H9 (cell line): ENCODE results near the gene ATXN7L3. TPM values are rescaled to one million over a fixed set of nuclear protein-coding genes. Genes with fewer than 3 reads are reported as not detected.

ENCODE experiments used
- DNase-seq: peaks from one replicate; pipeline ENCODE4 v3.0.0-alpha.2; 2017
- H2AFZ ChIP-seq: one replicate; pipeline ENCODE4 v1.6.1; 2013; ENCODE audit warnings: mild to moderate bottlenecking, low read length, control low read depth, moderate library complexity
- H2AK5ac ChIP-seq: 2 replicates; pipeline ENCODE4 v1.6.1; 2013; ENCODE audit warnings: low read length, control low read depth, mixed read lengths; ENCODE audit not compliant: insufficient read length
- H2BK120ac ChIP-seq: one replicate; pipeline ENCODE4 v1.6.1; 2013; ENCODE audit warnings: low read depth, mild to moderate bottlenecking, low read length, control low read depth, inconsistent platforms; ENCODE audit not compliant: poor library complexity, severe bottlenecking
- H2BK12ac ChIP-seq: 2 replicates; pipeline ENCODE4 v1.6.1; 2013; ENCODE audit warnings: low read length, control low read depth, mixed read lengths, low read depth; ENCODE audit not compliant: insufficient read length
- H2BK15ac ChIP-seq: 2 replicates; pipeline ENCODE4 v1.6.1; 2013; ENCODE audit warnings: low read depth, low read length, control low read depth
- H2BK20ac ChIP-seq: one replicate; pipeline ENCODE4 v1.6.1; 2013; ENCODE audit warnings: low read depth, mild to moderate bottlenecking, low read length, control low read depth, inconsistent platforms; ENCODE audit not compliant: poor library complexity, severe bottlenecking
- H2BK5ac ChIP-seq: 2 replicates; pipeline ENCODE4 v1.6.1; 2013; ENCODE audit warnings: low read length, control low read depth, mixed read lengths; ENCODE audit not compliant: insufficient read length
- H3K14ac ChIP-seq: 2 replicates; pipeline ENCODE4 v1.6.1; 2013; ENCODE audit warnings: low read length, control low read depth; ENCODE audit not compliant: insufficient read depth
- H3K18ac ChIP-seq: 2 replicates; pipeline ENCODE4 v1.6.1; 2013; ENCODE audit warnings: low read depth, mild to moderate bottlenecking, mixed read lengths, low read length, control low read depth; ENCODE audit not compliant: insufficient read length
- H3K23ac ChIP-seq: 2 replicates; pipeline ENCODE4 v1.6.1; 2013; ENCODE audit warnings: low read length, control low read depth, mixed read lengths, low read depth; ENCODE audit not compliant: insufficient read length
- H3K23me2 ChIP-seq: 2 replicates; pipeline ENCODE4 v1.6.1; 2013; ENCODE audit warnings: low read depth, mild to moderate bottlenecking, mixed read lengths, low read length, control low read depth; ENCODE audit not compliant: insufficient read length, poor library complexity, severe bottlenecking
- H3K27ac ChIP-seq: 2 replicates; pipeline ENCODE4 v1.5.1; 2013; ENCODE audit warnings: low read length, control low read depth, mixed read lengths, low read depth; ENCODE audit not compliant: insufficient read length
- H3K27me3 ChIP-seq: 2 replicates; pipeline ENCODE4 v1.6.1; 2013; ENCODE audit warnings: low read length, control low read depth, inconsistent platforms; ENCODE audit not compliant: insufficient read depth
- H3K4ac ChIP-seq: 2 replicates; pipeline ENCODE4 v1.6.1; 2013; ENCODE audit warnings: low read depth, mild to moderate bottlenecking, control low read depth, inconsistent platforms, low read length, moderate library complexity
- H3K4me1 ChIP-seq: 2 replicates; pipeline ENCODE4 v1.6.1; 2013; ENCODE audit warnings: low read length, control low read depth, inconsistent platforms; ENCODE audit not compliant: insufficient read depth
- H3K4me2 ChIP-seq: 2 replicates; pipeline ENCODE4 v1.6.1; 2013; ENCODE audit warnings: low read length, control low read depth, mixed read lengths; ENCODE audit not compliant: insufficient read length, insufficient read depth
- H3K56ac ChIP-seq: 2 replicates; pipeline ENCODE4 v1.6.1; 2013; ENCODE audit warnings: low read depth, mild to moderate bottlenecking, mixed read lengths, low read length, control low read depth; ENCODE audit not compliant: insufficient read length
- H3K79me1 ChIP-seq: 2 replicates; pipeline ENCODE4 v1.6.1; 2013; ENCODE audit warnings: low read depth, mild to moderate bottlenecking, moderate library complexity, low read length, control low read depth, inconsistent platforms; ENCODE audit not compliant: insufficient read depth, poor library complexity, severe bottlenecking
- H3K79me2 ChIP-seq: 2 replicates; pipeline ENCODE4 v1.6.1; 2013; ENCODE audit warnings: low read length, control low read depth, inconsistent platforms; ENCODE audit not compliant: insufficient read depth
- H3K9ac ChIP-seq: 2 replicates; pipeline ENCODE4 v1.6.1; 2013; ENCODE audit warnings: low read length, control low read depth, mixed read lengths; ENCODE audit not compliant: insufficient read length; ENCODE audit errors: extremely low read depth
- H3K9me3 ChIP-seq: one replicate; pipeline ENCODE4 v1.6.1; 2013; ENCODE audit warnings: low read depth, low read length, inconsistent platforms; ENCODE audit not compliant: control insufficient read depth
- H3T11ph ChIP-seq: one replicate; pipeline ENCODE4 v1.6.1; 2013; ENCODE audit warnings: mild to moderate bottlenecking, low read length, control low read depth, inconsistent platforms
- H4K20me1 ChIP-seq: one replicate; pipeline ENCODE4 v1.6.1; 2013; ENCODE audit not compliant: control insufficient read depth, insufficient read length, insufficient read depth
- H4K5ac ChIP-seq: 2 replicates; pipeline ENCODE4 v1.6.1; 2013; ENCODE audit warnings: low read depth, mild to moderate bottlenecking, mixed read lengths, low read length, control low read depth; ENCODE audit not compliant: insufficient read length
- H4K8ac ChIP-seq: replicated peaks from 2 replicates; pipeline ENCODE4 v1.6.1; 2013; ENCODE audit warnings: low read length, control low read depth, mixed read lengths, low read depth; ENCODE audit not compliant: insufficient read length
- H4K91ac ChIP-seq: 2 replicates; pipeline ENCODE4 v1.6.1; 2013; ENCODE audit warnings: low read depth, mild to moderate bottlenecking, moderate library complexity, mixed read lengths, low read length, control low read depth; ENCODE audit not compliant: insufficient read length
- H3K27ac Mint-ChIP-seq, 3 experiments: 2 replicates in 2 of 3; 3 replicates in 1 of 3; pipeline ENCODE4 v1.8.0; 2020 to 2021; ENCODE audit warnings: mixed read lengths in 3 of 3, mild to moderate bottlenecking in 1 of 3, moderate library complexity in 1 of 3
- H3K27me3 Mint-ChIP-seq: 2 replicates; pipeline ENCODE4 v1.8.0; 2021; ENCODE audit warnings: low read depth, mild to moderate bottlenecking, moderate library complexity, mixed read lengths
- H3K36me3 Mint-ChIP-seq, 3 experiments: 2 replicates in 2 of 3; 3 replicates in 1 of 3; pipeline ENCODE4 v1.8.0; 2020 to 2021; ENCODE audit warnings: low read depth in 3 of 3, mixed read lengths in 3 of 3; ENCODE audit not compliant: insufficient read depth in 1 of 3
- H3K4me1 Mint-ChIP-seq, 2 experiments: 2 replicates each; pipeline ENCODE4 v1.8.0; 2020; ENCODE audit warnings: mixed read lengths in 2 of 2
- H3K4me3 Mint-ChIP-seq, 2 experiments: 2 replicates in 1 of 2; 3 replicates in 1 of 2; pipeline ENCODE4 v1.8.0; 2020 to 2021; ENCODE audit warnings: mild to moderate bottlenecking in 2 of 2, mixed read lengths in 2 of 2, moderate library complexity in 1 of 2
- H3K9me3 Mint-ChIP-seq, 2 experiments: 2 replicates in 1 of 2; 3 replicates in 1 of 2; pipeline ENCODE4 v1.8.0; 2020; ENCODE audit warnings: mild to moderate bottlenecking in 2 of 2, mixed read lengths in 2 of 2, moderate library complexity in 1 of 2
- CTCF ChIP-seq: fragments of 200-600 bp; sonication (generic); conservative IDR thresholded peaks from 3 replicates; pipeline ENCODE4 v1.8.0; 2021; ENCODE audit warnings: antibody characterized with exemption, mild to moderate bottlenecking
- WGBS: extraction: QIAGEN DNeasy Blood & Tissue Kit; methylation state at CpG from one replicate; pipeline ENCODE4 v1.1.7; 2013; ENCODE audit warnings: missing lambda C conversion rate, low lambda C conversion rate, mixed read lengths; ENCODE audit not compliant: insufficient read length; ENCODE audit errors: extremely low coverage; 5-methylcytosine and 5-hydroxymethylcytosine counted together
- total RNA-seq: library from RNA; stranded (reverse); gene quantifications from 2 replicates; pipeline ENCODE4 v1.2.1, GENCODE V29; 2021

The ATXN7L3 gene
- total RNA-seq, 1 experiment from 2014 or later, result 125 TPM

DNA sequence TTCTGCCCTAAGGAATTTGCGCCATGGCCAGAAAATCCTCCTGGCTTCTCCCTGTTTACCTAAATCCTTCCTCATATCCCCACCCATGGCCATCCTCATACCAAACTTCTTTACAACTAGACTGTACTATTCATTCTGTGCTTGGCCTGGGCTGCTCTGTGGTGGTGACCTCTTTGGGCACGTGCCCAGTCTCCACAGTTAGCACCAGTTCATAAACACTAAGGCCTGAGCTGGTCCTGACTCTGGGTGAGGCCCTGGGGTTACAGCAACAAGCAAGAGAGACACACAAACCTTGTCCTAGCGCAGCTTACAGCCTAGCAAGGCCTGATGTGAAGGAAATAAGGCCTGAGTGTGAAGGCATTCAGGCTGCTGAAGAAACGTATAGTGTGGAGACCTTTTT, 3.1 kb upstream of the ATXN7L3 start:
- Mint-ChIP-seq H3K36me3 (peaks cover 7 to 27% (median 13%) of the 10 kb centered on the region in 3 experiments; a peak in 6 of 7 replicates), H3K27ac (no peak overlapping the region), H3K4me1 (peaks cover 29 to 35% of the 10 kb centered on the region in 2 experiments), H3K27me3 (no peaks in the 10 kb centered on the region; the same call in 1 of the 2 replicates), H3K4me3 (no peak overlapping the region), H3K9me3 (no peaks in the 10 kb centered on the region)
- Histone ChIP-seq H2AFZ (no peak overlapping the region), H3K4me1 (0 out of 2 replicates have a peak, but pooled peaks cover 2% of the 10 kb centered on the region), H4K8ac (no peak overlapping the region), H3K9me3 (no peaks in the 10 kb centered on the region), H4K91ac (no peak overlapping the region), H3T11ph (no peak overlapping the region), H3K56ac (no peak overlapping the region), H2AK5ac (no peak overlapping the region), H2BK120ac (no peak overlapping the region), H3K4me2 (no peak overlapping the region), H3K79me2 (peaks cover 4% of the 10 kb centered on the region; the same call in 1 of the 2 replicates), H2BK20ac (no peak overlapping the region), H2BK12ac (no peak overlapping the region), H3K4ac (no peak overlapping the region), H4K20me1 (no peaks in the 10 kb centered on the region), H4K5ac (no peak overlapping the region), H3K14ac (no peak overlapping the region), H3K23me2 (peaks cover 6% of the 10 kb centered on the region), H2BK15ac (no peak overlapping the region), H3K27me3 (no peaks in the 10 kb centered on the region), H3K79me1 (no peaks in the 10 kb centered on the region), H3K18ac (no peak overlapping the region), H3K23ac (no peak overlapping the region), H2BK5ac (no peak overlapping the region), H3K27ac (no peak overlapping the region), H3K9ac (no peak overlapping the region)
- DNase-seq, result no peak
- no peak for TF ChIP-seq CTCF
- no CpG with 5 or more reads among the region's 4 CpGs for WGBS
